Choroid plexus epithelial cell (primary cell): ENCODE measurements around the gene TMEM39B.
"Not testable (repeated sequence)": the region's sequence is repeated elsewhere in the genome, so short reads cannot be mapped to it uniquely, and the experiment has no call there.

Experiments
- DNase-seq: peaks from one replicate; pipeline ENCODE4 v3.0.0-alpha.2; 2010; ENCODE audit warnings: low read depth
- H3K4me3 ChIP-seq: 2 replicates; pipeline ENCODE4 v1.5.1; 2011; ENCODE audit warnings: low read depth, mild to moderate bottlenecking, control low read depth, low read length, moderate library complexity
- CTCF ChIP-seq: conservative IDR thresholded peaks from 2 replicates; pipeline ENCODE4 v1.5.1; 2011; ENCODE audit warnings: low read depth, mild to moderate bottlenecking, control low read depth, inconsistent platforms, low read length, moderate library complexity

The TMEM39B gene

GRCh38 chr1:32082022-32082421 is 9.3 kb downstream of the TMEM39B start:
- H3K4me3 ChIP-seq: no peak overlapping the region
- no peak for DNase-seq
- no peak for TF ChIP-seq CTCF

GRCh38 chr1:32086381-32086780 is 13.6 kb downstream of the TMEM39B start:
- not testable (repeated sequence) for H3K4me3 ChIP-seq, DNase-seq

DNA sequence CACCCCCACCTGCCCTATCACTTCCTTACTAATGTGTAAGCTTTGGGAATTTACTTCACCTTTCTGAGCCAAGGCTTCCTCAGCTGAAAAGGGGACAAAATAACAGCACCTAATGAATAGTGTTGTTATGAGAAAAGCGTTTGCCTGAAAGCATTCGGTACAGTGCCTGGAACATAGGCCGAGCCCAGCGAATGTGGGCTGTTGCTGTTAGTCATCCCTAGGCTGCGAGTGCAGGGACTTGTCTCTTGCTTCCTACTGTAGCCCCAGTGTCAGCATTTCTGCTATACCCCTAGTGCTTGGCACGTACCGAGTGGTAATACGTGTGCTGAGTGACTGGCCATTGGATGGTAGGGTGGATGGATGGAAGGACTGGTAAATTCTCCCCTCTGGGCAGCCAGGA is 18.4 kb downstream of the TMEM39B start:
- no peak overlapping the region for H3K4me3 ChIP-seq
- no peak for TF ChIP-seq CTCF
- no peak for DNase-seq

GRCh38 chr1:32091591-32091990 is 18.9 kb downstream of the TMEM39B start:
- TF ChIP-seq CTCF: no peak
- DNase-seq: no peak
- H3K4me3 ChIP-seq: no peak overlapping the region

GRCh38 chr1:32094746-32095521 is 22.2 kb downstream of the TMEM39B start:
- no peak for TF ChIP-seq CTCF
- H3K4me3 ChIP-seq: no peak overlapping the region
- DNase-seq: no peak

GRCh38 chr1:32099426-32099825 is 26.7 kb downstream of the TMEM39B start:
- no peak for DNase-seq
- H3K4me3 ChIP-seq: no peak overlapping the region
- no peak for TF ChIP-seq CTCF

DNA sequence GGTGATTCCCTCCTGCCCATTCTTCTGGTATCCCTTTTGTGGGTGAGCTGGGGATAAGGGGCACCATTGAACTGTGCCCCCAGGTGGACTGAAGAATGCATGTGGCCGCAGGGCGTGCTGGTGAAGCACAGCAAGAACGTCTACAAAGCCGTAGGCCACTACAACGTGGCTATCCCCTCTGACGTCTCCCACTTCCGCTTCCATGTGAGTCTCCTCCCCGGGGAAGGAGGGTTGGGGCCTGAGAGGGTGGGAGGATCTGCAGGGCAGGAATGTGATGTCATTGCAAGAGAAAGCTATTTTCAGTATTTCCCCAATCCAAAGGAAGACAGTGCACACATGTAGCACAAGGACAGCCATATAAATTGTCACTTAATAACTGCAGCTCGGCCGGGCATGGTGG is 27.6 kb downstream of the TMEM39B start:
- peak; percentile 29 for DNase-seq
- TF ChIP-seq CTCF: no peak
- H3K4me3 ChIP-seq: no peak overlapping the region
